Endothelial cell of hepatic sinusoid (primary cell): Measurements from ENCODE around the gene KIAA1586.
"Not testable (repeated sequence)": the region's sequence is repeated elsewhere in the genome, so short reads cannot be mapped to it uniquely, and the experiment has no call there.

Experiments
- in situ Hi-C: cut with HindIII; loops from 2 replicates; pipeline ENCODE4 v1.10.0; 2017; ENCODE audit warnings: low sequenced_read_pairs

The KIAA1586 gene

GRCh38 chr6:57044061-57044460 is 2.4 kb upstream of the KIAA1586 start:
- in situ Hi-C loops: not testable (repeated sequence)

- in situ Hi-C loops: no loop called here
These were observed 1.9 kb upstream of the KIAA1586 start for GRCh38 chr6:57044568-57044967.

GRCh38 chr6:57047257-57047585 is 728 bp downstream of the KIAA1586 start:
- in situ Hi-C loops: not testable (repeated sequence)

- in situ Hi-C loops: not testable (repeated sequence)
These were observed 1.4 kb downstream of the KIAA1586 start for GRCh38 chr6:57047859-57048258.

GRCh38 chr6:57048577-57048976 is 2.1 kb downstream of the KIAA1586 start:
- in situ Hi-C loops: no loop called here

- in situ Hi-C loops: no loop called here
These were observed 17.4 kb downstream of the KIAA1586 start for GRCh38 chr6:57063847-57064246.

- in situ Hi-C loops: no loop called here
These were observed 18.3 kb downstream of the KIAA1586 start for GRCh38 chr6:57064809-57065208.

- in situ Hi-C loops: no loop called here
These were observed 21.6 kb downstream of the KIAA1586 start for GRCh38 chr6:57068061-57068460.

- in situ Hi-C loops: no loop called here
These were observed 22.7 kb downstream of the KIAA1586 start for GRCh38 chr6:57069228-57069627.

- in situ Hi-C loops: no loop called here
These were observed 23.4 kb downstream of the KIAA1586 start for GRCh38 chr6:57069920-57070331.

GRCh38 chr6:57072108-57072507 is 25.6 kb downstream of the KIAA1586 start:
- in situ Hi-C loops: no loop called here

- in situ Hi-C loops: no loop called here
These were observed 27.9 kb downstream of the KIAA1586 start for GRCh38 chr6:57074383-57074782.

GRCh38 chr6:57075092-57075491 is 28.6 kb downstream of the KIAA1586 start:
- in situ Hi-C loops: no loop called here

GRCh38 chr6:57078531-57079207 is 32.2 kb downstream of the KIAA1586 start:
- in situ Hi-C loops: no loop called here

GRCh38 chr6:57085471-57085870 is 39.0 kb downstream of the KIAA1586 start:
- in situ Hi-C loops: loop anchor here (5.0 kb wide), 1 partner anchor 232 kb away; the partner anchor contains the start of gene PRIM2

- in situ Hi-C loops: loop anchor here (5.0 kb wide), 1 partner anchor 230 kb away; the partner anchor contains the start of gene PRIM2
These were observed 40.4 kb downstream of the KIAA1586 start for GRCh38 chr6:57086843-57087242.

GRCh38 chr6:57087916-57088315 is 41.4 kb downstream of the KIAA1586 start:
- in situ Hi-C loops: loop anchor here (5.0 kb wide), 1 partner anchor 229 kb away; the partner anchor contains the start of gene PRIM2

- in situ Hi-C loops: loop anchor here (5.0 kb wide), 1 partner anchor 228 kb away; the partner anchor contains the start of gene PRIM2
These were observed 42.8 kb downstream of the KIAA1586 start for GRCh38 chr6:57089265-57089664.

- in situ Hi-C loops: loop anchor here (5.0 kb wide), 1 partner anchor 227 kb away; the partner anchor contains the start of gene PRIM2
These were observed 43.4 kb downstream of the KIAA1586 start, which contains the start of gene ZNF451 for GRCh38 chr6:57089687-57090457. ZNF451 (plus strand) TSS chr6:57090188; CDS start chr6:57090254, 66 bp downstream.

GRCh38 chr6:57090458-57091067 is 44.1 kb downstream of the KIAA1586 start:
- in situ Hi-C loops: not testable (repeated sequence)

- in situ Hi-C loops: not testable (repeated sequence)
These were observed 44.9 kb downstream of the KIAA1586 start for GRCh38 chr6:57091375-57091774.
